MCF 10A (cell line): ENCODE results near the gene KCNJ6. TPM values are rescaled to one million over a fixed set of nuclear protein-coding genes. Genes with fewer than 3 reads are reported as not detected.

Source experiments
- BruUV-seq: library from RNA; stranded (reverse); fragments of 400-500 nt; replicated peaks from 2 replicates; lab custom pipeline; 2021; lab: Mats Ljungman, UMichigan
- CTCF ChIA-PET: fragments of 300-600 bp; sonication (Branson Sonifier 250); formaldehyde crosslinking; extraction: SDS; loops from one replicate; lab custom pipeline; 2021; ENCODE audit warnings: antibody characterized with exemption, inconsistent platforms; lab: Yijun Ruan, JAX
- POLR2A ChIA-PET: fragments of 300-600, 350-650 bp; sonication (Branson Sonifier 250); formaldehyde crosslinking; extraction: SDS; loops from one replicate; lab custom pipeline; 2020; ENCODE audit warnings: antibody characterized with exemption, inconsistent platforms; lab: Yijun Ruan, JAX
- DNase-seq: peaks from one replicate; pipeline ENCODE4 v3.0.0-alpha.2; 2018; ENCODE audit not compliant: unreplicated experiment
- H3K27ac Mint-ChIP-seq: one replicate; pipeline ENCODE4 v1.8.0; 2022; ENCODE audit warnings: mild to moderate bottlenecking, low read depth, mixed read lengths; ENCODE audit not compliant: unreplicated experiment
- H3K27me3 Mint-ChIP-seq: one replicate; pipeline ENCODE4 v1.8.0; 2022; ENCODE audit warnings: mixed read lengths; ENCODE audit not compliant: insufficient read depth, unreplicated experiment
- H3K36me3 Mint-ChIP-seq: one replicate; pipeline ENCODE4 v1.8.0; 2022; ENCODE audit warnings: mild to moderate bottlenecking, moderate library complexity, mixed read lengths; ENCODE audit not compliant: insufficient read depth, unreplicated experiment
- H3K4me1 Mint-ChIP-seq: one replicate; pipeline ENCODE4 v1.8.0; 2022; ENCODE audit warnings: mixed read lengths; ENCODE audit not compliant: insufficient read depth, unreplicated experiment
- H3K4me3 Mint-ChIP-seq: one replicate; pipeline ENCODE4 v1.8.0; 2022; ENCODE audit warnings: mild to moderate bottlenecking, moderate library complexity, mixed read lengths; ENCODE audit not compliant: unreplicated experiment
- H3K9me3 Mint-ChIP-seq: one replicate; pipeline ENCODE4 v1.8.0; 2022; ENCODE audit warnings: mixed read lengths; ENCODE audit not compliant: unreplicated experiment
- intact Hi-C: fragments of 100-400 bp; cut with micrococcal nuclease; formaldehyde crosslinking; loops from 2 replicates; pipeline ENCODE4 v1.14.1; 2022
- total RNA-seq: library from RNA; stranded (reverse); gene quantifications from 2 replicates; pipeline ENCODE4 v1.2.3, GENCODE V29; 2022
- TF ChIP-seq, protein P1 (sequence below): fragments of 200-600 bp; IDR thresholded peaks from one replicate; pipeline ENCODE4 v1.8.0; 2022; ENCODE audit warnings: antibody characterized with exemption, mild to moderate bottlenecking; ENCODE audit not compliant: unreplicated experiment

Gene KCNJ6
- total RNA-seq, 1 experiment from 2014 or later, result 0.28 TPM

DNA sequence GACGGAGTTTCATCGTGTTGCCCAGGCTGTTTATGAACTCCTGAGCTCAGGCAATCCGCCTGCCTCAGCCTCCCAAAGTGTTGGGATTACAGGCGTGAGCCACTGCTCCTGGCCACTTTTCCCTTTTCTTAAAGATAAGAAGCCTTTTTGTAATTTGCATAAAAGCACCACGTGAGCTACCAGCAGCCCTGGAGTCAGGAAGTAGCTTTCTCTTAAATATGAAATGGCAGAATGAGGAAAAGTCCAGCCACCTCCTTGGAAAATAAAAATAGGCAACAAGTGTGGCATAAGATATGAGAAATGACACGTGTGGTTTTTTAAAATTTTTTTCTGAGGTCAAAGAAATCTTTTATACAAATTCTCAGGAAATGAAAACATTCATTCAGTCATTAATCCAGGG is 289.9 kb downstream of the KCNJ6 start:
- ChIA-PET CTCF (interaction anchor here (0.7 to 1.3 kb wide), 2 partner anchors 12 to 17 kb away, joined by 3 to 4 read pairs; no protein-coding TSS in a partner anchor), POLR2A (interaction anchor here (1.8 kb wide), 1 partner anchor 10 kb away, joined by 6 read pairs; no protein-coding TSS in a partner anchor)
- DNase-seq, result no peak
- intact Hi-C loops, result no loop called here
- no TSS peak for BruUV-seq
- Mint-ChIP-seq H3K4me3 (no peak overlapping the region), H3K27me3 (no peaks in the 10 kb centered on the region), H3K36me3 (no peaks in the 10 kb centered on the region), H3K9me3 (peaks cover 7% of the 10 kb centered on the region), H3K4me1 (peaks cover 7% of the 10 kb centered on the region), H3K27ac (no peak overlapping the region)
- TF ChIP-seq, protein P1, sequence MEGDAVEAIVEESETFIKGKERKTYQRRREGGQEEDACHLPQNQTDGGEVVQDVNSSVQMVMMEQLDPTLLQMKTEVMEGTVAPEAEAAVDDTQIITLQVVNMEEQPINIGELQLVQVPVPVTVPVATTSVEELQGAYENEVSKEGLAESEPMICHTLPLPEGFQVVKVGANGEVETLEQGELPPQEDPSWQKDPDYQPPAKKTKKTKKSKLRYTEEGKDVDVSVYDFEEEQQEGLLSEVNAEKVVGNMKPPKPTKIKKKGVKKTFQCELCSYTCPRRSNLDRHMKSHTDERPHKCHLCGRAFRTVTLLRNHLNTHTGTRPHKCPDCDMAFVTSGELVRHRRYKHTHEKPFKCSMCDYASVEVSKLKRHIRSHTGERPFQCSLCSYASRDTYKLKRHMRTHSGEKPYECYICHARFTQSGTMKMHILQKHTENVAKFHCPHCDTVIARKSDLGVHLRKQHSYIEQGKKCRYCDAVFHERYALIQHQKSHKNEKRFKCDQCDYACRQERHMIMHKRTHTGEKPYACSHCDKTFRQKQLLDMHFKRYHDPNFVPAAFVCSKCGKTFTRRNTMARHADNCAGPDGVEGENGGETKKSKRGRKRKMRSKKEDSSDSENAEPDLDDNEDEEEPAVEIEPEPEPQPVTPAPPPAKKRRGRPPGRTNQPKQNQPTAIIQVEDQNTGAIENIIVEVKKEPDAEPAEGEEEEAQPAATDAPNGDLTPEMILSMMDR, result no peak

DNA sequence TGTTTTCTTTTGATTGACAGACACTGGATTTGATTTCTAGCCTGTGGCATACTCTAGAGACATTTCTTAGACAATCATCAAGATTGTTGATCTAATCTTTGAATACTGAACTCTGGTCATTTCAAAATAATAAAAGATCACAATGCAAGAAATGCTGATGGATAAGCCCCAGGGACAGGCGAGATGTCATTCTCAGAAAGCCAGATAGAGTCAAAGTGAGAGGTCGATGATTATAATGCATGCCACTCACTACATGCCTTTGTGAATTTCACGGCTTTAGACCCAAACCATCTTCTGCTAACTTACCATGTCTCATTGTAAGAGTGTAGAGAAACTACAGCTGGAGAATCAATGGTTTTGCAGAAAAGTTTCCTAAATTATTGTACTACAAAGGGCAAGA is 292.6 kb downstream of the KCNJ6 start:
- H3K9me3 Mint-ChIP-seq, result peaks cover 7% of the 10 kb centered on the region
- peaks cover 9% of the 10 kb centered on the region for H3K4me1 Mint-ChIP-seq
- POLR2A ChIA-PET, result no interaction called here
- no TSS peak for BruUV-seq
- no peak overlapping the region for H3K27ac Mint-ChIP-seq
- no peak for DNase-seq
- H3K36me3 Mint-ChIP-seq, result no peaks in the 10 kb centered on the region
- no peak overlapping the region for H3K4me3 Mint-ChIP-seq
- TF ChIP-seq, protein P1, result no peak
- intact Hi-C loops, result no loop called here
- no peaks in the 10 kb centered on the region for H3K27me3 Mint-ChIP-seq
- CTCF ChIA-PET, result no interaction called here

DNA sequence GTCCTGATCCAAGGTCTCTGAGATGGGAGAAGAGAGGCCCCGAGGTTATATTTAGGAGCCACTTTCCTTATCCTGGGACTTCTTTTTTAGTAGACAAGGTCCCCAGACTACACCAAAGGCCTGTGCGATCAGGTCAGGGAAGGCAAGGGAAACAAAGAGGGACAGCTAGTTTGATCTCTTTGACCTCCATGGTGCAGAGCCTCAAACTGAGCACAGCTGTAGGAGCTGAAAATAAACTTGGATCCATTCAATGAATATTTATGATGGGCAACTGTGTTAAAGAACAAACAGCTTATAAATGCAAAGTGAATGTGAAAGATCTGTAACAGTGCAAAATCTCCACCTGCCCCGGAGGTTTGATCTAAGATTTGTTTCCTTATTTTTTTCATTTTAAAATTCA is 293.1 kb downstream of the KCNJ6 start:
- CTCF ChIA-PET, result no interaction called here

DNA sequence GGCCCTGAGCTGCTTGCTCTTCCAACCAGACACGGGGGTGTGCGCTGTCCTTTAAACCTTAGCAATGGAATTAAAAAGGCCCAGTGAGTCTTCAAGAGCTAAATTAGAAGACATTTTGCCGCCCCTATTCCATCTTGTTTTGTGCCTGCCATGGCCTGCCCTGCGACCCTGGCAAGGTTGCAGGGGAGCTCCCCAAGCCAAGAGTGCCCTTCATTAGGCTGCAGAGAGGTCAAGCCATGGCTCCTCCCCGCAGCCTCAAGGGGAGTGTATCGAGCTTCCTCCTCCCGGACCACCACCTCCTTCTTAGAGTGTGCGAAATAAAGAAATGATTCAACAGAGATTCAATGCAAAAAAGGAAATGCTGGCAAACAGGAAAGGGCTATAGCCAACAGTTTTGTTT is 293.5 kb downstream of the KCNJ6 start:
- no peak for DNase-seq
- H3K27ac Mint-ChIP-seq, result no peak overlapping the region
- H3K9me3 Mint-ChIP-seq, result no peaks in the 10 kb centered on the region
- no peak overlapping the region for H3K4me3 Mint-ChIP-seq
- no TSS peak for BruUV-seq
- TF ChIP-seq, protein P1, result no peak
- H3K36me3 Mint-ChIP-seq, result no peaks in the 10 kb centered on the region
- peaks cover 9% of the 10 kb centered on the region for H3K4me1 Mint-ChIP-seq
- no peaks in the 10 kb centered on the region for H3K27me3 Mint-ChIP-seq
- POLR2A ChIA-PET, result no interaction called here
- CTCF ChIA-PET, result interaction anchor here (1.6 kb wide), 1 partner anchor 52 kb away, joined by 5 read pairs; no protein-coding TSS in a partner anchor
- intact Hi-C loops, result no loop called here

More for the DNA sequence above, 293.1 kb downstream of the KCNJ6 start:
- H3K9me3 Mint-ChIP-seq, result peaks cover 2% of the 10 kb centered on the region
- H3K36me3 Mint-ChIP-seq, result no peaks in the 10 kb centered on the region
- POLR2A ChIA-PET, result no interaction called here
- peaks cover 9% of the 10 kb centered on the region for H3K4me1 Mint-ChIP-seq
- intact Hi-C loops, result no loop called here
- DNase-seq, result no peak
- TF ChIP-seq, protein P1, result no peak
- no peak overlapping the region for H3K4me3 Mint-ChIP-seq
- no peaks in the 10 kb centered on the region for H3K27me3 Mint-ChIP-seq
- no peak overlapping the region for H3K27ac Mint-ChIP-seq
- BruUV-seq, result no TSS peak
